PC-9 (cell line): ENCODE results near the gene HHAT.

ENCODE experiments used
- EZH2 ChIP-seq: fragments of 200-600 bp; sonication (generic); IDR thresholded peaks from 2 replicates; pipeline ENCODE4 v1.8.0; 2017; ENCODE audit warnings: antibody characterized with exemption, low read depth
- TF ChIP-seq, protein P1 (sequence below): fragments of 200-600 bp; sonication (generic); conservative IDR thresholded peaks from 2 replicates; pipeline ENCODE4 v1.6.1; 2017; ENCODE audit warnings: mixed run types, antibody characterized with exemption, mild to moderate bottlenecking, moderate library complexity

DNA sequence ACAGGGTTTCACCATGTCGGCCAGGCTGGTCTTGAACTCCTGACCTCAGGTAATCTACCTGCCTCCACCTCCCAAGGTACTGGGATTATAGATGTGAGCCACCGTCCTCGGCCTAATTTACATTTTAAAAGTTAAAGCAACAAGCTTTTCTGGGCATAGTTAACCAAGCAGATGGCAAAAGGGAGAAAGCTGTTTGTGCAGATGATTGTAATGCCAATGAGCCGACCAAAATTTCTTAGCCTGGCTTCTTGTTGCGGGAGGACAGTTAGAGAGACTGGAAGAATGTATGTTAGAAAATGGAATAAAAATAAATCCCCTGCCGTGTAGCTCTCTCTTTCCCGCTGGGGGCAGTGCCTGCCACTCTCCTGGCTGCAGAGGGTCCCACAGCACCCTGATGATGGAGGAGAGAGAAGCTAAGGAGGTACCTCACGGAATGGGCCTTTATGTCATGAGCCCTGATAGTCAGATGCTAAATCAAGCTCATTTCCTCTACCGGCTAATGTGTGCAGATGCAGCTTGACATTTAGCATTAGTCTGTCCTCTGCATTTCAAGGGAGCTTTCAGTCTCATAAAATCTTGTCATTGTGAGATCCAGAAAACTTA is 87.2 kb downstream of the HHAT start:
- TF ChIP-seq, protein P1, sequence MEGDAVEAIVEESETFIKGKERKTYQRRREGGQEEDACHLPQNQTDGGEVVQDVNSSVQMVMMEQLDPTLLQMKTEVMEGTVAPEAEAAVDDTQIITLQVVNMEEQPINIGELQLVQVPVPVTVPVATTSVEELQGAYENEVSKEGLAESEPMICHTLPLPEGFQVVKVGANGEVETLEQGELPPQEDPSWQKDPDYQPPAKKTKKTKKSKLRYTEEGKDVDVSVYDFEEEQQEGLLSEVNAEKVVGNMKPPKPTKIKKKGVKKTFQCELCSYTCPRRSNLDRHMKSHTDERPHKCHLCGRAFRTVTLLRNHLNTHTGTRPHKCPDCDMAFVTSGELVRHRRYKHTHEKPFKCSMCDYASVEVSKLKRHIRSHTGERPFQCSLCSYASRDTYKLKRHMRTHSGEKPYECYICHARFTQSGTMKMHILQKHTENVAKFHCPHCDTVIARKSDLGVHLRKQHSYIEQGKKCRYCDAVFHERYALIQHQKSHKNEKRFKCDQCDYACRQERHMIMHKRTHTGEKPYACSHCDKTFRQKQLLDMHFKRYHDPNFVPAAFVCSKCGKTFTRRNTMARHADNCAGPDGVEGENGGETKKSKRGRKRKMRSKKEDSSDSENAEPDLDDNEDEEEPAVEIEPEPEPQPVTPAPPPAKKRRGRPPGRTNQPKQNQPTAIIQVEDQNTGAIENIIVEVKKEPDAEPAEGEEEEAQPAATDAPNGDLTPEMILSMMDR: no peak
- no peak for TF ChIP-seq EZH2
